GM23338 (cell line): Measurements from ENCODE around the gene STOX2.

Experiments
- CREB1 ChIP-seq: fragments of 250-450 bp; sonication (Bioruptor Pico); IDR thresholded peaks from 2 replicates; pipeline ENCODE4 v1.5.0; 2020; ENCODE audit warnings: low read depth, mild to moderate bottlenecking, moderate library complexity
- EZH2 ChIP-seq: fragments of 200-600 bp; sonication (generic); IDR thresholded peaks from one replicate; pipeline ENCODE4 v1.8.0; 2017; ENCODE audit warnings: antibody characterized with exemption, mild to moderate bottlenecking, low read depth; ENCODE audit not compliant: unreplicated experiment
- EZH2phosphoT487 ChIP-seq: fragments of 200-600 bp; sonication (generic); IDR thresholded peaks from one replicate; pipeline ENCODE4 v1.8.1; 2018; ENCODE audit warnings: antibody characterized with exemption; ENCODE audit not compliant: unreplicated experiment
- POLR2AphosphoS5 ChIP-seq: IDR thresholded peaks from 2 replicates; pipeline ENCODE4 v1.6.1; 2016; ENCODE audit warnings: antibody characterized with exemption, low read depth
- REST ChIP-seq: IDR thresholded peaks from one replicate; pipeline ENCODE4 v1.6.1; 2018; ENCODE audit warnings: antibody characterized with exemption; ENCODE audit not compliant: unreplicated experiment
- ZNF114 ChIP-seq: fragments of 250-450 bp; sonication (Bioruptor Pico); IDR thresholded peaks from 2 replicates; pipeline ENCODE4 v1.5.0; 2020; ENCODE audit warnings: mild to moderate bottlenecking, moderate library complexity
- ZNF331 ChIP-seq: fragments of 250-450 bp; sonication (Bioruptor Pico); IDR thresholded peaks from 2 replicates; pipeline ENCODE4 v1.5.0; 2020; ENCODE audit warnings: low read depth, mild to moderate bottlenecking, moderate library complexity
- TF ChIP-seq, protein P1 (sequence below), 2 experiments: fragments of 200-600 bp in 1 of 2; sonication (generic) in 1 of 2; conservative IDR thresholded peaks; 2 replicates each; pipeline versions ENCODE4 v1.5.1 to v1.6.1; 2016 to 2017; ENCODE audit warnings: antibody characterized with exemption in 2 of 2, low read depth in 2 of 2, mild to moderate bottlenecking in 2 of 2, moderate library complexity in 1 of 2
- TF ChIP-seq, protein P2 (sequence below): fragments of 250-450 bp; sonication (Bioruptor Pico); IDR thresholded peaks from 2 replicates; pipeline ENCODE4 v1.5.0; 2020; ENCODE audit warnings: mild to moderate bottlenecking, moderate library complexity
- TF ChIP-seq, protein P3 (sequence below): IDR thresholded peaks from 2 replicates; pipeline ENCODE4 v1.6.1; 2016; ENCODE audit warnings: antibody characterized with exemption

DNA sequence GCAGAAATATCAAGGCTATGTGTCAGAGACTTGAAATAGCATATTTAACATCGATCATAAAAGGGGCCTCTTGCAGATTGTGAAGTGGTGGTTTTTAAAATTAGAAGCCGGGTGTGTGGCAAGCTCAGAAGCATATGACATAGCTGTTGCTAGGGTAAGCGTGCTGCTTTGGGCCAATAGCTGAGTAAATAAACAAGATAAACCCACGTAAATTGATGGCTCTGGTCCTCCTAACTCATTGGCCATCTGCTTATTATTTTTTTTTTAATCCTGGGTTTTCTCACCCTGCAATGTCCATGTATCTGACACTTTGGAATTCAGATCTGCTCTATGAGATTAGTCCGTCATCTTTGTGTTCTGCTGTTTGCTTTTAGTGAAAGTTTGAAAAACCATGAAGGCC, 32.6 kb upstream of the STOX2 start:
- TF ChIP-seq, protein P1, sequence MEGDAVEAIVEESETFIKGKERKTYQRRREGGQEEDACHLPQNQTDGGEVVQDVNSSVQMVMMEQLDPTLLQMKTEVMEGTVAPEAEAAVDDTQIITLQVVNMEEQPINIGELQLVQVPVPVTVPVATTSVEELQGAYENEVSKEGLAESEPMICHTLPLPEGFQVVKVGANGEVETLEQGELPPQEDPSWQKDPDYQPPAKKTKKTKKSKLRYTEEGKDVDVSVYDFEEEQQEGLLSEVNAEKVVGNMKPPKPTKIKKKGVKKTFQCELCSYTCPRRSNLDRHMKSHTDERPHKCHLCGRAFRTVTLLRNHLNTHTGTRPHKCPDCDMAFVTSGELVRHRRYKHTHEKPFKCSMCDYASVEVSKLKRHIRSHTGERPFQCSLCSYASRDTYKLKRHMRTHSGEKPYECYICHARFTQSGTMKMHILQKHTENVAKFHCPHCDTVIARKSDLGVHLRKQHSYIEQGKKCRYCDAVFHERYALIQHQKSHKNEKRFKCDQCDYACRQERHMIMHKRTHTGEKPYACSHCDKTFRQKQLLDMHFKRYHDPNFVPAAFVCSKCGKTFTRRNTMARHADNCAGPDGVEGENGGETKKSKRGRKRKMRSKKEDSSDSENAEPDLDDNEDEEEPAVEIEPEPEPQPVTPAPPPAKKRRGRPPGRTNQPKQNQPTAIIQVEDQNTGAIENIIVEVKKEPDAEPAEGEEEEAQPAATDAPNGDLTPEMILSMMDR (conservative IDR thresholded peaks at IDR 0.05; ENCODE audit: low read depth in 2 of 2) = no peak
- no peak for TF ChIP-seq EZH2
- no peak for TF ChIP-seq POLR2AphosphoS5
- TF ChIP-seq EZH2phosphoT487 = no peak
- TF ChIP-seq REST = no peak
- no peak for TF ChIP-seq ZNF114 (CRISPR knock-in tag)
- TF ChIP-seq, protein P2, sequence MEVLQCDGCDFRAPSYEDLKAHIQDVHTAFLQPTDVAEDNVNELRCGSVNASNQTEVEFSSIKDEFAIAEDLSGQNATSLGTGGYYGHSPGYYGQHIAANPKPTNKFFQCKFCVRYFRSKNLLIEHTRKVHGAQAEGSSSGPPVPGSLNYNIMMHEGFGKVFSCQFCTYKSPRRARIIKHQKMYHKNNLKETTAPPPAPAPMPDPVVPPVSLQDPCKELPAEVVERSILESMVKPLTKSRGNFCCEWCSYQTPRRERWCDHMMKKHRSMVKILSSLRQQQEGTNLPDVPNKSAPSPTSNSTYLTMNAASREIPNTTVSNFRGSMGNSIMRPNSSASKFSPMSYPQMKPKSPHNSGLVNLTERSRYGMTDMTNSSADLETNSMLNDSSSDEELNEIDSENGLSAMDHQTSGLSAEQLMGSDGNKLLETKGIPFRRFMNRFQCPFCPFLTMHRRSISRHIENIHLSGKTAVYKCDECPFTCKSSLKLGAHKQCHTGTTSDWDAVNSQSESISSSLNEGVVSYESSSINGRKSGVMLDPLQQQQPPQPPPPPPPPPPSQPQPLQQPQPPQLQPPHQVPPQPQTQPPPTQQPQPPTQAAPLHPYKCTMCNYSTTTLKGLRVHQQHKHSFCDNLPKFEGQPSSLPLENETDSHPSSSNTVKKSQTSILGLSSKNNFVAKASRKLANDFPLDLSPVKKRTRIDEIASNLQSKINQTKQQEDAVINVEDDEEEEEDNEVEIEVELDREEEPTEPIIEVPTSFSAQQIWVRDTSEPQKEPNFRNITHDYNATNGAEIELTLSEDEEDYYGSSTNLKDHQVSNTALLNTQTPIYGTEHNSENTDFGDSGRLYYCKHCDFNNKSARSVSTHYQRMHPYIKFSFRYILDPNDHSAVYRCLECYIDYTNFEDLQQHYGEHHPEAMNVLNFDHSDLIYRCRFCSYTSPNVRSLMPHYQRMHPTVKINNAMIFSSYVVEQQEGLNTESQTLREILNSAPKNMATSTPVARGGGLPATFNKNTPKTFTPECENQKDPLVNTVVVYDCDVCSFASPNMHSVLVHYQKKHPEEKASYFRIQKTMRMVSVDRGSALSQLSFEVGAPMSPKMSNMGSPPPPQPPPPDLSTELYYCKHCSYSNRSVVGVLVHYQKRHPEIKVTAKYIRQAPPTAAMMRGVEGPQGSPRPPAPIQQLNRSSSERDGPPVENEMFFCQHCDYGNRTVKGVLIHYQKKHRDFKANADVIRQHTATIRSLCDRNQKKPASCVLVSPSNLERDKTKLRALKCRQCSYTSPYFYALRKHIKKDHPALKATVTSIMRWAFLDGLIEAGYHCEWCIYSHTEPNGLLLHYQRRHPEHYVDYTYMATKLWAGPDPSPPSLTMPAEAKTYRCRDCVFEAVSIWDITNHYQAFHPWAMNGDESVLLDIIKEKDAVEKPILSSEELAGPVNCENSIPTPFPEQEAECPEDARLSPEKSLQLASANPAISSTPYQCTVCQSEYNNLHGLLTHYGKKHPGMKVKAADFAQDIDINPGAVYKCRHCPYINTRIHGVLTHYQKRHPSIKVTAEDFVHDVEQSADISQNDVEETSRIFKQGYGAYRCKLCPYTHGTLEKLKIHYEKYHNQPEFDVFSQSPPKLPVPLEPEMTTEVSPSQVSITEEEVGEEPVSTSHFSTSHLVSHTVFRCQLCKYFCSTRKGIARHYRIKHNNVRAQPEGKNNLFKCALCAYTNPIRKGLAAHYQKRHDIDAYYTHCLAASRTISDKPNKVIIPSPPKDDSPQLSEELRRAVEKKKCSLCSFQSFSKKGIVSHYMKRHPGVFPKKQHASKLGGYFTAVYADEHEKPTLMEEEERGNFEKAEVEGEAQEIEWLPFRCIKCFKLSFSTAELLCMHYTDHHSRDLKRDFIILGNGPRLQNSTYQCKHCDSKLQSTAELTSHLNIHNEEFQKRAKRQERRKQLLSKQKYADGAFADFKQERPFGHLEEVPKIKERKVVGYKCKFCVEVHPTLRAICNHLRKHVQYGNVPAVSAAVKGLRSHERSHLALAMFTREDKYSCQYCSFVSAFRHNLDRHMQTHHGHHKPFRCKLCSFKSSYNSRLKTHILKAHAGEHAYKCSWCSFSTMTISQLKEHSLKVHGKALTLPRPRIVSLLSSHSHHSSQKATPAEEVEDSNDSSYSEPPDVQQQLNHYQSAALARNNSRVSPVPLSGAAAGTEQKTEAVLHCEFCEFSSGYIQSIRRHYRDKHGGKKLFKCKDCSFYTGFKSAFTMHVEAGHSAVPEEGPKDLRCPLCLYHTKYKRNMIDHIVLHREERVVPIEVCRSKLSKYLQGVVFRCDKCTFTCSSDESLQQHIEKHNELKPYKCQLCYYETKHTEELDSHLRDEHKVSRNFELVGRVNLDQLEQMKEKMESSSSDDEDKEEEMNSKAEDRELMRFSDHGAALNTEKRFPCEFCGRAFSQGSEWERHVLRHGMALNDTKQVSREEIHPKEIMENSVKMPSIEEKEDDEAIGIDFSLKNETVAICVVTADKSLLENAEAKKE (CRISPR knock-in tag) = no peak
- TF ChIP-seq CREB1 (CRISPR knock-in tag) = no peak
- TF ChIP-seq, protein P3, sequence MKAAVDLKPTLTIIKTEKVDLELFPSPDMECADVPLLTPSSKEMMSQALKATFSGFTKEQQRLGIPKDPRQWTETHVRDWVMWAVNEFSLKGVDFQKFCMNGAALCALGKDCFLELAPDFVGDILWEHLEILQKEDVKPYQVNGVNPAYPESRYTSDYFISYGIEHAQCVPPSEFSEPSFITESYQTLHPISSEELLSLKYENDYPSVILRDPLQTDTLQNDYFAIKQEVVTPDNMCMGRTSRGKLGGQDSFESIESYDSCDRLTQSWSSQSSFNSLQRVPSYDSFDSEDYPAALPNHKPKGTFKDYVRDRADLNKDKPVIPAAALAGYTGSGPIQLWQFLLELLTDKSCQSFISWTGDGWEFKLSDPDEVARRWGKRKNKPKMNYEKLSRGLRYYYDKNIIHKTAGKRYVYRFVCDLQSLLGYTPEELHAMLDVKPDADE = no peak
- no peak for TF ChIP-seq ZNF331
